Right ventricle myocardium inferior (tissue), 1 donor: ENCODE measurements around the gene FSHR. TPM values are rescaled to one million over a fixed set of nuclear protein-coding genes. Genes with fewer than 3 reads are reported as not detected.
A peak's percentile ranks its signal among the peaks of the same experiment; 100 is the strongest.

ENCODE experiments used
- ATAC-seq: fragments of 200-7000 bp; cut with Tn5 transposase; one replicate; pipeline ENCODE4 v1.9.1; 2020; ENCODE audit warnings: mild to moderate bottlenecking, moderate library complexity
- DNase-seq: peaks from one replicate; pipeline ENCODE4 v3.0.0; 2021; ENCODE audit errors: missing footprints
- intact Hi-C: fragments of 100-400 bp; cut with DNase I; formaldehyde crosslinking; loops from one replicate; pipeline ENCODE4 v1.11.0; 2022
- total RNA-seq: library from RNA; stranded (reverse); fragmentation: NEBNext Ultra II Directional; extraction: Animal tissue kit (Norgen Biotek cat#: 25700); gene quantifications from one replicate; pipeline ENCODE4 v1.2.1, GENCODE V29; 2021
- donor health status: DM: no; HTN: yes; CAD: no; lungs with severe emphysema.

Gene FSHR
- total RNA-seq, 1 donor from 2014 or later = 0.14 TPM

- intact Hi-C loops = no loop called here
- no peak for ATAC-seq
- no peak for DNase-seq
Observed at GRCh38 chr2:48991415-48992131, 162.7 kb downstream of the FSHR start.

GRCh38 chr2:48984922-48985321, 169.4 kb downstream of the FSHR start:
- intact Hi-C loops = no loop called here
- DNase-seq (no peak), ATAC-seq (no peak)

- intact Hi-C loops = no loop called here
- DNase-seq = no peak
- no peak for ATAC-seq
Observed at GRCh38 chr2:48983551-48983950, 170.8 kb downstream of the FSHR start.

GRCh38 chr2:48982887-48983435, 171.4 kb downstream of the FSHR start:
- intact Hi-C loops = no loop called here
- DNase-seq (no peak), ATAC-seq (no peak)

- intact Hi-C loops = no loop called here
- DNase-seq (no peak), ATAC-seq (no peak)
Observed at GRCh38 chr2:48980846-48981245, 173.5 kb downstream of the FSHR start.

GRCh38 chr2:48979691-48980090, 174.6 kb downstream of the FSHR start:
- no peak for ATAC-seq
- DNase-seq = no peak
- intact Hi-C loops = no loop called here

- intact Hi-C loops = no loop called here
- no peak for DNase-seq
- ATAC-seq = no peak
Observed at GRCh38 chr2:48978131-48978530, 176.2 kb downstream of the FSHR start.

- no peak for DNase-seq
- intact Hi-C loops = no loop called here
- no peak for ATAC-seq
Observed at GRCh38 chr2:48971801-48972200, 182.5 kb downstream of the FSHR start.

GRCh38 chr2:48968011-48968410, 186.3 kb downstream of the FSHR start:
- intact Hi-C loops = no loop called here
- DNase-seq = no peak
- no peak for ATAC-seq

- ATAC-seq (no peak), DNase-seq (no peak)
- intact Hi-C loops = no loop called here
Observed at GRCh38 chr2:48965204-48965603, 189.1 kb downstream of the FSHR start.

GRCh38 chr2:48961009-48961408, 193.3 kb downstream of the FSHR start:
- intact Hi-C loops = no loop called here
- no peak for DNase-seq

GRCh38 chr2:48954935-48955334, 199.4 kb downstream of the FSHR start:
- no peak for DNase-seq
- ATAC-seq = no peak
- intact Hi-C loops = no loop called here

More at GRCh38 chr2:48961009-48961408, 193.3 kb downstream of the FSHR start:
- no peak for ATAC-seq

GRCh38 chr2:48954311-48954710, 200.0 kb downstream of the FSHR start:
- no peak for DNase-seq
- no peak for ATAC-seq
- intact Hi-C loops = no loop called here

- intact Hi-C loops = no loop called here
- DNase-seq = no peak
- no peak for ATAC-seq
Observed at GRCh38 chr2:48952614-48953013, 201.7 kb downstream of the FSHR start.

GRCh38 chr2:48952143-48952542, 202.2 kb downstream of the FSHR start:
- peak; percentile 17 for DNase-seq
- ATAC-seq = no peak
- intact Hi-C loops = no loop called here

GRCh38 chr2:48948400-48949125, 205.8 kb downstream of the FSHR start:
- intact Hi-C loops = loop anchor here (5.0 to 10.0 kb wide), 5 partner anchors 74 to 1196 kb away; no protein-coding TSS in a partner anchor
- ATAC-seq (no peak), DNase-seq (no peak)

- peak; percentile 77 for ATAC-seq
- DNase-seq = no peak
Observed at GRCh38 chr2:48946449-48947048, 207.8 kb downstream of the FSHR start.

GRCh38 chr2:48944956-48945355, 209.4 kb downstream of the FSHR start:
- DNase-seq = no peak
- ATAC-seq = no peak
- intact Hi-C loops = loop anchor here (5.0 to 10.0 kb wide), 5 partner anchors 77 to 1200 kb away; no protein-coding TSS in a partner anchor

More at GRCh38 chr2:48946449-48947048, 207.8 kb downstream of the FSHR start:
- intact Hi-C loops = loop anchor here (5.0 to 10.0 kb wide), 5 partner anchors 76 to 1198 kb away; no protein-coding TSS in a partner anchor

GRCh38 chr2:48943436-48943835, 210.9 kb downstream of the FSHR start:
- intact Hi-C loops = loop anchor here (10.0 kb wide), 3 partner anchors 101 to 1201 kb away; no protein-coding TSS in a partner anchor
- peak; percentile 42 for ATAC-seq
- DNase-seq = no peak
